Stomach (tissue), 4 donors: ENCODE results near the gene RAB9A.

Source experiments
- CTCF ChIP-seq, 7 experiments: fragments of 450-650 bp in 4 of 7; fragments of 200-600 bp in 3 of 7; sonication (generic) in 3 of 7; IDR thresholded peaks; one replicate each; pipeline ENCODE4 v1.5.1; 2016 to 2019; ENCODE audit warnings: antibody characterized with exemption in 7 of 7, control low read depth in 2 of 7, mild to moderate bottlenecking in 1 of 7
- POLR2AphosphoS5 ChIP-seq, 3 donors: sonication (generic); formaldehyde crosslinking; IDR thresholded peaks; one replicate each; pipeline ENCODE4 v1.6.1; 2016; ENCODE audit warnings: antibody characterized with exemption in 3 of 3

- no peak for TF ChIP-seq CTCF (IDR thresholded peaks at IDR 0.05)
- TF ChIP-seq POLR2AphosphoS5 (IDR thresholded peaks at IDR 0.05), result peak in 2 of 3 donors; percentile 9 to 28
These were observed 41.2 kb upstream of the RAB9A start for GRCh38 chrX:13647709-13648212.
